A673 (cell line): Measurements from ENCODE around the gene LEFTY2.

ENCODE experiments used
- EZH2 ChIP-seq: fragments of 200-600 bp; sonication (generic); IDR thresholded peaks from 2 replicates; pipeline ENCODE4 v1.6.1; 2017; ENCODE audit warnings: borderline replicate concordance, low read depth, mild to moderate bottlenecking, mixed read lengths, antibody characterized with exemption, low read length; ENCODE audit not compliant: poor library complexity, severe bottlenecking
- TF ChIP-seq, protein P1 (sequence below): fragments of 300-800, 200-600 bp; sonication (generic); conservative IDR thresholded peaks from 2 replicates; pipeline ENCODE4 v1.5.1; 2017; ENCODE audit warnings: low read depth, mild to moderate bottlenecking, antibody characterized with exemption, low read length, moderate library complexity, mixed read lengths

GRCh38 chr1:225931270-225932136 lies 9.5 kb downstream of the LEFTY2 start:
- TF ChIP-seq, protein P1, sequence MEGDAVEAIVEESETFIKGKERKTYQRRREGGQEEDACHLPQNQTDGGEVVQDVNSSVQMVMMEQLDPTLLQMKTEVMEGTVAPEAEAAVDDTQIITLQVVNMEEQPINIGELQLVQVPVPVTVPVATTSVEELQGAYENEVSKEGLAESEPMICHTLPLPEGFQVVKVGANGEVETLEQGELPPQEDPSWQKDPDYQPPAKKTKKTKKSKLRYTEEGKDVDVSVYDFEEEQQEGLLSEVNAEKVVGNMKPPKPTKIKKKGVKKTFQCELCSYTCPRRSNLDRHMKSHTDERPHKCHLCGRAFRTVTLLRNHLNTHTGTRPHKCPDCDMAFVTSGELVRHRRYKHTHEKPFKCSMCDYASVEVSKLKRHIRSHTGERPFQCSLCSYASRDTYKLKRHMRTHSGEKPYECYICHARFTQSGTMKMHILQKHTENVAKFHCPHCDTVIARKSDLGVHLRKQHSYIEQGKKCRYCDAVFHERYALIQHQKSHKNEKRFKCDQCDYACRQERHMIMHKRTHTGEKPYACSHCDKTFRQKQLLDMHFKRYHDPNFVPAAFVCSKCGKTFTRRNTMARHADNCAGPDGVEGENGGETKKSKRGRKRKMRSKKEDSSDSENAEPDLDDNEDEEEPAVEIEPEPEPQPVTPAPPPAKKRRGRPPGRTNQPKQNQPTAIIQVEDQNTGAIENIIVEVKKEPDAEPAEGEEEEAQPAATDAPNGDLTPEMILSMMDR, result no peak
- TF ChIP-seq EZH2, result no peak
